Spleen (tissue), 7 donors: ENCODE data around the gene FAM89A.

Experiments used
- CTCF ChIP-seq, 11 experiments: fragments of 200-600 bp in 7 of 11; fragments of 450-650 bp in 4 of 11; sonication (generic) in 4 of 11; IDR thresholded peaks in 8 of 11; conservative IDR thresholded peaks in 3 of 11; 1 replicate in 7 of 11; 2 replicates in 4 of 11; pipeline versions ENCODE4 v1.4.0 to v1.8.0; 2016 to 2021; ENCODE audit warnings: antibody characterized with exemption in 11 of 11, inconsistent platforms in 4 of 11, mild to moderate bottlenecking in 1 of 11
- POLR2A ChIP-seq, 3 donors: fragments of 450-650 bp; IDR thresholded peaks; one replicate each; pipeline ENCODE4 v1.5.1; 2017; ENCODE audit warnings: antibody characterized with exemption in 3 of 3, mild to moderate bottlenecking in 1 of 3
- POLR2AphosphoS5 ChIP-seq, 3 donors: sonication (generic); formaldehyde crosslinking; IDR thresholded peaks; one replicate each; pipeline ENCODE4 v1.5.1; 2017; ENCODE audit warnings: antibody characterized with exemption in 3 of 3
- donor health status: DM: no; HTN: no; CAD: no; lungs with moderate emphysema.
- donor health status: DM: no; HTN: no; CAD: no.
- donor health status: DM: no; HTN: no; CAD: no.

- no peak for TF ChIP-seq POLR2AphosphoS5 (IDR thresholded peaks at IDR 0.05)
- no peak for TF ChIP-seq CTCF (IDR thresholded peaks at IDR 0.05 in 8 of 11, conservative IDR thresholded peaks at IDR 0.05 in 3 of 11)
- no peak for TF ChIP-seq POLR2A (IDR thresholded peaks at IDR 0.05)
Measured at GRCh38 chr1:231058416-231059109, 18.5 kb upstream of the FAM89A start.
